Measurements from ENCODE around the gene ALX4.

GRCh38 chr11:44246726-44247125, 63.2 kb downstream of the ALX4 start:
- TF ChIP-seq POLR2A (IDR thresholded peaks at IDR 0.05) (no peak), CTCF (IDR thresholded peaks at IDR 0.05) (no peak)
